Neural crest cell (in vitro differentiated cells): ENCODE measurements around the gene MTHFD2L. TPM values are rescaled to one million over a fixed set of nuclear protein-coding genes. Genes with fewer than 3 reads are reported as not detected.
A peak's percentile ranks its signal among the peaks of the same experiment; 100 is the strongest.
"Not testable (repeated sequence)": the region's sequence is repeated elsewhere in the genome, so short reads cannot be mapped to it uniquely, and the experiment has no call there.

ENCODE experiments used
- DNase-seq: peaks from one replicate; pipeline ENCODE4 v3.0.0; 2021; ENCODE audit warnings: low read depth, mixed read lengths, low spot score
- H3K27ac Mint-ChIP-seq: one replicate; pipeline ENCODE4 v1.8.0; 2021; ENCODE audit warnings: mild to moderate bottlenecking, mixed read lengths; ENCODE audit not compliant: unreplicated experiment
- H3K27me3 Mint-ChIP-seq: 2 replicates; pipeline ENCODE4 v1.8.0; 2021; ENCODE audit warnings: low read depth, mild to moderate bottlenecking, mixed read lengths
- H3K36me3 Mint-ChIP-seq: 2 replicates; pipeline ENCODE4 v1.8.0; 2021; ENCODE audit warnings: low read depth, mild to moderate bottlenecking, mixed read lengths
- H3K4me1 Mint-ChIP-seq: 2 replicates; pipeline ENCODE4 v1.8.0; 2021; ENCODE audit warnings: mixed read lengths
- H3K4me3 Mint-ChIP-seq: one replicate; pipeline ENCODE4 v1.8.0; 2021; ENCODE audit warnings: mild to moderate bottlenecking, mixed read lengths
- H3K9me3 Mint-ChIP-seq: 2 replicates; pipeline ENCODE4 v1.8.0; 2021; ENCODE audit warnings: mixed read lengths
- total RNA-seq: library from RNA; stranded (reverse); gene quantifications from 2 replicates; pipeline ENCODE4 v1.2.1, GENCODE V29; 2021
- TF ChIP-seq, protein P1 (sequence below): fragments of 200-600 bp; sonication (generic); conservative IDR thresholded peaks from 2 replicates; pipeline ENCODE4 v1.5.0; 2021; ENCODE audit warnings: antibody characterized with exemption, mild to moderate bottlenecking

The MTHFD2L gene
- total RNA-seq, 1 donor from 2014 or later, result 19.9 TPM

DNA sequence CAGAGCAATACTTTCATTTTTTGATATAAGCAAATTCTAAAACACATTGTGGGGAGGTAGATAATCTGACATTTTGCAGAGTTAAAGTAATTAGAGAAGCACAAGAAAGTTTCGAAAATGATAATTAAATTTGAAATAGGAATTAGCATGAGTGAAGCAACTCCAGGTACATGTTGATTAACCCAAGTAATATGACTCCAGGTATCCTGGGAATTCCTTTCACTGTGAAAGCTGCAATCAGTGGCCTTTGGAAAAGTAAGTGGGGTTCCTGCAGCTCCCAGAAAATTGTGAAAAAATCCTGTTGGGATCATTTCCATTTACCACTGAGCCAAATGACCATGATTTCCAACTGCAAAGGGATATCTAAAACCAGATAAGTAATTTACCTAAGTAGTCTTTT, 32.9 kb upstream of the MTHFD2L start:
- Mint-ChIP-seq H3K27me3 (no peaks in the 10 kb centered on the region), H3K4me3 (no peak overlapping the region), H3K4me1 (peaks cover 8% of the 10 kb centered on the region), H3K36me3 (peaks cover 9% of the 10 kb centered on the region), H3K9me3 (peaks cover 5% of the 10 kb centered on the region), H3K27ac (no peak overlapping the region)
- no peak for DNase-seq
- TF ChIP-seq, protein P1, sequence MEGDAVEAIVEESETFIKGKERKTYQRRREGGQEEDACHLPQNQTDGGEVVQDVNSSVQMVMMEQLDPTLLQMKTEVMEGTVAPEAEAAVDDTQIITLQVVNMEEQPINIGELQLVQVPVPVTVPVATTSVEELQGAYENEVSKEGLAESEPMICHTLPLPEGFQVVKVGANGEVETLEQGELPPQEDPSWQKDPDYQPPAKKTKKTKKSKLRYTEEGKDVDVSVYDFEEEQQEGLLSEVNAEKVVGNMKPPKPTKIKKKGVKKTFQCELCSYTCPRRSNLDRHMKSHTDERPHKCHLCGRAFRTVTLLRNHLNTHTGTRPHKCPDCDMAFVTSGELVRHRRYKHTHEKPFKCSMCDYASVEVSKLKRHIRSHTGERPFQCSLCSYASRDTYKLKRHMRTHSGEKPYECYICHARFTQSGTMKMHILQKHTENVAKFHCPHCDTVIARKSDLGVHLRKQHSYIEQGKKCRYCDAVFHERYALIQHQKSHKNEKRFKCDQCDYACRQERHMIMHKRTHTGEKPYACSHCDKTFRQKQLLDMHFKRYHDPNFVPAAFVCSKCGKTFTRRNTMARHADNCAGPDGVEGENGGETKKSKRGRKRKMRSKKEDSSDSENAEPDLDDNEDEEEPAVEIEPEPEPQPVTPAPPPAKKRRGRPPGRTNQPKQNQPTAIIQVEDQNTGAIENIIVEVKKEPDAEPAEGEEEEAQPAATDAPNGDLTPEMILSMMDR, result no peak

DNA sequence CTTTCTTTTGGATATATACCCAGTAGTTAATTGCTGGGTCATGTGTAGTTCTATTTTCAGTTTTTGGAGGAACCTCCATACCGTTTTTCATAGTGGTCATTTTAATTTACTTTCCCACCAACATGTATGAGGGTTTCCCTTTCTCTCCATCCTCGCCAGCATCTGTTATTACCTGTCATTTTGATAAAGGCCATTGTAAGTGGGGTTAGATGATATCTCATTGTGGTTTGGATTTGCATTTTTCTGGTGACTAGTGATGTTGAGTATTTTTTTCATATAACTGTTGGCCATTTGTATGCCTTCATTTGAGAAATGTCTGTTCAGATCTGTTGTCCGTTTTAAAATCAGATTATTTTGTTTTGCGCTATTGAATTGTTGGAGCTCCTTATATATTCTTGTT, 30.2 kb upstream of the MTHFD2L start:
- H3K9me3 Mint-ChIP-seq, result peaks cover 8% of the 10 kb centered on the region
- H3K36me3 Mint-ChIP-seq, result peaks cover 13% of the 10 kb centered on the region
- no peak overlapping the region for H3K27ac Mint-ChIP-seq
- DNase-seq, result no peak
- peaks cover under 1% of the 10 kb centered on the region for H3K4me1 Mint-ChIP-seq
- TF ChIP-seq, protein P1, result no peak
- no peaks in the 10 kb centered on the region for H3K27me3 Mint-ChIP-seq
- no peak overlapping the region for H3K4me3 Mint-ChIP-seq

DNA sequence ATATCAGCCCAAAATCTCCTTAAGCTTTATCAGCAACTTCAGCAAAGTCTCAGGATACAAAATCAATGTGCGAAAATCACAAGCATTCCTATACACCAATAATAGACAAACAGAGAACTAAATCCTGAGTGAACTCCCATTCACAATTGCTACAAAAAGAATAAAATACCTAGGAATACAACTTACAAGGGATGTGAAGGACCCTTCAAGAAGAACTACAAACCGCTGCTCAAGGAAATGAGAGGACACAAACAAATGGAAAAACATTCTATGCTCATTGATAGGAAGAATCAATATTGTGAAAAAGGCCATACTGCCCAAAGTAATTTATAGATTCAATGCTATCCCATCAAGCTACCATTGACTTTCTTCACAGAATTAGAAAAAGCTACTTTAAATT, 27.1 kb upstream of the MTHFD2L start:
- H3K4me3 Mint-ChIP-seq, H3K27me3 Mint-ChIP-seq, DNase-seq, H3K27ac Mint-ChIP-seq: not testable (repeated sequence)
- Mint-ChIP-seq H3K36me3 (peaks cover 18% of the 10 kb centered on the region), H3K4me1 (peaks cover 16% of the 10 kb centered on the region), H3K9me3 (peaks cover 11% of the 10 kb centered on the region)

DNA sequence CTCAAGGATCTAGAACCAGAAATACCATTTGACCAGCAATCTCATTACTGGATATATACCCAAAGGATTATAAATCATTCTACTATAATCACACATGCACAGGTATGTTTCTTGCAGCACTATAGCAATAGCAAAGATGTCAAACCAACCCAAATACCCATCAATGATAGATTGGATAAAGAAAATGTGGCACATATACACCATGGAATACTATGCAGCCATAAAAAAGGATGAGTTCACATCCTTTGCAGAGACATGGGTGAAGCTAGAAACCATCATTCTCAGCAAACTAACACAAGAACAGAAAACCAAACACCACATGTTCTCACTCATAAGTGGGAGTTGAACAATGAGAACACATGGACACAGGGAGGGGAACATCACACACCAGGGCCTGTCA, 25.7 kb upstream of the MTHFD2L start:
- not testable (repeated sequence) for DNase-seq, H3K27ac Mint-ChIP-seq, H3K27me3 Mint-ChIP-seq, H3K4me3 Mint-ChIP-seq
- peaks cover 18% of the 10 kb centered on the region for H3K9me3 Mint-ChIP-seq
- peaks cover 25% of the 10 kb centered on the region for H3K36me3 Mint-ChIP-seq
- H3K4me1 Mint-ChIP-seq, result peaks cover 16% of the 10 kb centered on the region

DNA sequence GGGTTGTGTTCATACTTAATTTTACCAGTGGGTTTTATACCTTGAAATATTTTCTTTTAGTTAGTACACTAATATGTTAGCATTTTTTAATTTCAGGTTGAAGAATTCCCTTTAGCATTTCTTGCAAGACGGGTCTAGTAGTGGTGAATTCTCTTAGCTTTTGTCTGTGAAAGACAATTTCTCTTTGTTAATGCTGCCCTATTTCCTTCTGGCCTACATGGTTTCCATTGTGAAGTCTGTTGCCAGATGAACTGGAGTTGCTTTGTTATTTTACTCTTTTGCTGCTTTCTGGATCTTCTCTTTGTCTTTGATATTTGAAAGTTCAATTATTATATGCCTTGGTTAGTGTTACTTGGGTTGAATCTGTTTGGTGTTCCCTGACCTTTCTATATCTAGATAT, 25.0 kb upstream of the MTHFD2L start:
- no peak overlapping the region for H3K4me3 Mint-ChIP-seq
- peaks cover 21% of the 10 kb centered on the region for H3K9me3 Mint-ChIP-seq
- DNase-seq, result no peak
- H3K4me1 Mint-ChIP-seq, result peaks cover 16% of the 10 kb centered on the region
- TF ChIP-seq, protein P1, result no peak
- H3K27ac Mint-ChIP-seq, result no peak overlapping the region
- no peaks in the 10 kb centered on the region for H3K27me3 Mint-ChIP-seq
- H3K36me3 Mint-ChIP-seq, result peaks cover 25% of the 10 kb centered on the region

DNA sequence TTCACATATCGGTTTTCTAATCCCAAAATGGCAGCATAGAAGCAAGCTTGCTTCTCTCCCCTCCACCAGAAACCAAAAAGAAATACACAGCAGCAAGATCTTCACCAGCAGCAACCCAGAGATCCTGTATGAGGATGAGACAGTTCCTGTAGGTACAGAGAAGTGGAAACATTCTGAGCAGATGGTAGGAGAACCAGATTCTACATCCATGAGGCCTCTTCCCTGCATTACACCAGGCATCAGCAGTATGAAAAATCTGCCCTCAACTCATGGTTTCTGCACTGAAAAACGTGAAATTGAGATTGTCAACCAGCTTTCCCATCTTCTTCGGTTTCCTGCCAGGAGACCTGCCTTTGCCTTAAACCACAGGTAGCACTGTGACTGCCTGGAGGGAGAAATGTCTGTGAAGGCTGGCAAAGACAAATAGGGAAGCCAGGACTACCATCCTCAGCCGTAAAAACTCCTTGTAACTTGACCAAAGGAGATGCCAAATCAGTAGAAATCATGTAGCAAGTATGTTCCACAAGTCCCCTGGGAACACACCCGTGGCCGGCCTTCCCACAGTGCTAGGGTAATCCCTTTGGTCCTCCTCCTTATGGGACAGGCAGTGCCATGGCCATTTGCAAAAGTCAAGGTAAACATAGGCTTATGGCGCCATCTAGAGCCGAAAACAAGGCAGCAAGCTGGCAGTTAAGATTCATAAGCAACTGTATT, 24.0 kb upstream of the MTHFD2L start:
- H3K36me3 Mint-ChIP-seq, result peaks cover 25% of the 10 kb centered on the region

More for the DNA sequence above, 24.0 kb upstream of the MTHFD2L start:
- Mint-ChIP-seq H3K27ac (no peak overlapping the region), H3K4me1 (peaks cover 16% of the 10 kb centered on the region), H3K9me3 (peaks cover 21% of the 10 kb centered on the region), H3K4me3 (peak overlapping the region; percentile 19), H3K27me3 (no peaks in the 10 kb centered on the region)
- peak; percentile 77 for DNase-seq
- TF ChIP-seq, protein P1, result peak; percentile 92
